OCI-M2 (cell line): ENCODE measurements around the gene CENPP.

ENCODE experiments used
- DNase-seq: peaks from one replicate; lab custom pipeline; 2025; ENCODE audit not compliant: unreplicated experiment; lab: John Stamatoyannopoulos, UW

The CENPP gene

DNA sequence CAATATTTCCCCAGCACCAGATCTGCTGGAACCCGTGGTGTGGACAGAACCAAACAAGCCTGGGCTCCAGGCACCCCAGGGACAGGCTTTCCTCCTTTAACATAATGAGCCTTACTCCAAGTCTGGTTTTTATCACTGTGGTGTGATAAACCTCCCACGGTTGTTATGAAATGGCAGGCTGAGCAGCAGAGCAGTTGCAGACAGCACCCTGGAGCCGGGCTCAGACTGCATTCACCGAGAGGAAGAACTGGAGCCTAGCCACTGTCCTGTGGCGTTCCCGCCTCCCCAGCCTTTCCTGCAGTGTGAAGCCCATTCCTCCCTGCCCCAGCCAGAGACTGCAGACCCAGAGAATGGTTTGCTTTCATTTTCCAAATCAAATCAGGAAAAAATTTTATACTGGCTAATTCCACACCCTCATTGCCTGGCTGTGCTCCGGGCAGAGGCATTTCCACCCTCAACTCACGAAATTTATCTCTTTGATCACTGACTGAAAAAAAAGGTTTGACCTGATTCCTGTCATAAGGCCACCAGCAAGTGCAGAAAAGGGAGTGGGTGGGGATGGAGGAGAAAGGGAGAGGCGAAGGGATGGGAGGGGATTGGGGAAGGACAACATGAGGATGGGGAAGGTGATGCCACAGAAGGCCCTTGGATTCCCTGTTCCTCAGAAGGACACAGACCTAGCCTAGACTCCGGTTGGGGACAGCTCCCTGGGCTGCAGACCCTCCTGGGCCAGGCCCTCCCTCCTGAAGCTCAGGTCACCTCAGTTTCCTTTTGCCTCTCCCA is 325.3 kb downstream of the CENPP start:
- DNase-seq, result no peak

DNA sequence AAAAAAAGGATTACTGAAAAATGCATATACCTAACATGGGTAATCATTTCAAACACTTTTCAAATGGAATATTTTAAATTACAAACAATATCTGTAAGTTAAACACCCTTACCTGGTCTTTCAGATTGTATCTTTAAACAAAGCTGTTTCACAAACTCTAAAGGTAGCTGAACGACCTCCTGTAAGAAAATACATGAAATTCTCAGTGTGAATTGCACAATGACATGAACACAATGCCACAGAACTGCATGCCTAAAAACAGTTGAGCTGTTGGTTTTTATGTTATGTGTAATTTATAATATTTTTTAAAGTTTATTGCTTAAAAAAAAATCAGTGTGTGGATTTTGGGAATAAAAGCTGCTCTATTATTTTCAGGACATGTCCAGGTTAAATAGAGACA is 326.7 kb downstream of the CENPP start:
- no peak for DNase-seq

DNA sequence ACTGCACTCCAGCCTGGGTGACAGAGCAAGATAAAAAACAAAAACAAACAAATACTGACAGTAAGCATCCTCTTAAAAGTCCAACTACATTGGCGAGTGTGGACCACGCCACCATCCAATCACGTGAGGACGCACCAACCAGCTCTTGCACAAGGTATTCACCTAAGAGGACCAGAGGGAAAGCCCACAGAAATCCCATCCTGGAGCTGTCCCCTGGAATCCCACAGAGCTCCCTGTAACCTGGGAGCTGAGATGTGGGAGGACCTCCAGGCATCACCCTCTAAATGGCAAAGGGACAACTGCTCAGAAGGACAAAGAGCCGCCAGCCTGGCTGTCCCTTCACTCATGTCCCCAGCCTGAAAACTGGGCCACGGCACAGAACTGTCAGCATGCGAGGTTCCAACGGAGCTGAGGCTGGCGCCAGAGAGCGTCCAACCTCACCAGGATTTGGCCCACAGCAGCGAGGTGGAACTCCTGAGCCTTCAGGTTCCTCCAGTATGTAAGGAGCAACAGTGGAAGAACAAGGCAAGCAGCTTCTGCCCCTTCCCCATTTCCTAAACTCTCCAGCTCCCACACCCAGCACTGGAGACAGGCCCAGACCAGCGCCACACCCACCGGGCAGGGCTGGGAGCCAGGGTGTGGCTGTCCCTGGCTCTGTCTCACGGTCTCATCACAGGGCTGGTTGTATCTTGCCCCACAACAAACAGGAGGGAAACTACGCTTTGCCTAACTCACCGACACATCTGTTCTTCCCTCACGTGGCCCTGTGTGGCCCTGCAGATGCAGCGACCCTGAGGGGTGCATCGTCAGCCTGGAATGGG is 328.9 kb downstream of the CENPP start:
- no peak for DNase-seq

DNA sequence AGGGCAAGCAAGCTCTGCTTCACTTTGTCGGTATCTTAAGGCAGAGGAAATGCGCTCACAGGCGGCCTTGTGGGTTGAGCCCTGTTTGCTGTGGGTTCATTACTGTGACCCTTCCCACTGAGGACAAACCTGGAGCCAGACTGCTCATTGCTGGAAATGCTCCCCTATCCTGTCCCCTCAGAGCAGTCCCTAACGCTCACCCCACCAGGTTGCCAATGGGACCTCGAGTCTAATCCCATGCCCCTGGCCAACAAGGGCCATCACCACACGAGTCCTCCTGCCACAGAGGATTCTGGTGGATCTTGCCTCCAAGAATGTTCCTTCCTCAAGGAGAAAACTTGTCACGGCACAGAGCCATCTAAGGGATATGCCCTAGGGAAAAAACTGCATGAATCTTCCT is 329.6 kb downstream of the CENPP start:
- DNase-seq, result no peak

DNA sequence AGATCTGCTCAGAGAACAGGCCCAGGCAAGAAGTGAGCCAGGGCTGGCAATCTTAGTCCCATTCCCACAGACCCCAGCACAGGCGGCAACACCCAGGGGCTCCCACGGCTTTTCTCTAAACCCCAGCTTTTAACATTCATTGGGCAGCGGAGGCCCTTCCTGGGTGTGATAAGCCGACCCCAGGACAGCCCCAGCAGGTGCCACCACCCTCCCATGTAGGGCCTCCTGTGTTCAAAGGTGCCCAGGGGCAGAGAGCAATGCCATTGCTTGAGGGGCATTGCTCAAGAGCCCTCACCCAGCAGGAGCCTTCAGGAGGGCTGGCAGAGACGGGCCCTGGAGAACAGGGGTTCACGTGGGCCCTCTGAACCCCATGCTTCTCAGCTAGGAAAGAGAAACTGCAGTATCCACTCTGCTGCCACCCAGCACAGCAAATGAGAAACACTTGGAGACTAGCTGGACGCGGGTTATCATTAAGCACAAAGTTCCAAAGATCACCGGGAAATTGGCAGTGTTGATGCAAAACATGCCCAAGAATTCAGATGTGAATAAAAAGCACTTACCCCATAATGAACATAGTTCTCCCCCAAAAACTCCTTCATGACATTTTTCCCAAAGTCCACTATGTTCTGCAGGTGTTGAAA is 330.3 kb downstream of the CENPP start:
- no peak for DNase-seq

DNA sequence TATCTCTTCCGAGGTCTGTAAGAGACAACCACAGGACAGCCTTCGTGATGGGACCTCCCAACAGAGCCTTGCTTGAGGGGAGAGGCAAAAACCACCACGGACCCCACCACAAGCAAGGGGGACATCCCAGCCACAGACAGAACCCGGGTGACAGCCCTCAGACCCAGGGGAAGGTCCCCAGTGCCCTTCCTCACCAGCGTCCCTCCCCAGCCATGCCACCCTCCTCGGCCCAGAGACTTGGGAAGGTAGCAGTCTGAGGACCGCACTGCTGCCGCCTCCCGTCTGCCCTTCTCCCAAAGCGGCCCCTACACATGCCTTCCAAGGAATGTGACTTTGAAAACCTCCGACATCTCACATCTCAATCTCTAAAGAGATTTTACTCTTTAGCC is 330.8 kb downstream of the CENPP start:
- no peak for DNase-seq

DNA sequence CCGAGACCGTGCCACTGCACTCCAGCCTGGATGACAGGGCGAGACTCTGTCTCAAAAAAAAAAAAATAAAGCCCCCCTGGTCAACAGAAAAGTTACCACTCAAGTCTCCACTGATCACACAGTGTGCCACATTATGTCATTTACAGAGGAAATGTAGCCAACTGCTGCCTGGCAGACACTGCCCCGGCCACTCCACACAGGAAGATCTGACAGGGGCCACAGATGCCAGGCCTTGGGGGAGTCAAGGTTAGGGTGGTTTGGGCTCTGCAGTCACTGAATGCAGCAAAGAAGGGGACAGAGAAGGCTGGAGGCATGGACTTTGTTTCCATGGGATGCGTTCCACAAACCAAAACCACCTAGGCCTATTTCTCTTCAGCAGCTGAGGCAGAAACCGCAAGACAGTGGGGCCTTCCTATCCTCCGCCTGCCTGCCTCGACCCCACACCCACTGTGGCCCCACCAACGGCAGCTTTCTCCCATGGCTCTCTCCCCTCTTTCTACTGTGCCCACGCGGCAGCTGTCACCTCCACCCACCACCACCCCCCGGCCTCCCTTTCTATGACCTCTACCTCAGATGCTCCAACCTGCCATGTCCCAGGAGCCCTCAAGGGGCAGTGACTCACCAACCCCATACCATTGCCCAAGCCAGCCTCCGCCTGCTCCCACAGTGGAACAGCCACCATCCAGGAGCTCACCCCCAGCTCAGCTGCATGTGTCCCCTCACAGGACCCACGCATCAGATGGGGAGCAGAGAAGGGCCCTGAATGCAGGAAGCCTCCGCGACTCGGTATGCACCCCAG is 331.7 kb downstream of the CENPP start:
- DNase-seq, result no peak

DNA sequence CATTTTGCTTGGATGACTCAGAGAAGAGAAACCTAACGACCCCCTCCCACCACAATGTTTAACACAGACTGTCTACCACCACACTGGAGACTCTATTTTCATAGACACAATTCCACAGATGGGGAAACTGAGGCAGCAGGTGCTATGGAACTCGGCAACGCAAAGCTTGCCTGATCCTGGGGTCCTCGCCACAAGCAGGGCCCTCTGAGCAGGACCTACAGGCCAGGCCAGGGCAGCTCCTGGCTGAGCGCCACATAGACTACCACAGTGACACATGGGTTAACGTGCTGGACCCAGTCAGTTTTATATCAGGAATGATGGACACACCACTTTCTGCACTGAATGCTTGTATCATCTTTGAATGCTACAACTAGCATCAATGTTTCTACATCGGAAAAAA is 332.4 kb downstream of the CENPP start:
- no peak for DNase-seq

DNA sequence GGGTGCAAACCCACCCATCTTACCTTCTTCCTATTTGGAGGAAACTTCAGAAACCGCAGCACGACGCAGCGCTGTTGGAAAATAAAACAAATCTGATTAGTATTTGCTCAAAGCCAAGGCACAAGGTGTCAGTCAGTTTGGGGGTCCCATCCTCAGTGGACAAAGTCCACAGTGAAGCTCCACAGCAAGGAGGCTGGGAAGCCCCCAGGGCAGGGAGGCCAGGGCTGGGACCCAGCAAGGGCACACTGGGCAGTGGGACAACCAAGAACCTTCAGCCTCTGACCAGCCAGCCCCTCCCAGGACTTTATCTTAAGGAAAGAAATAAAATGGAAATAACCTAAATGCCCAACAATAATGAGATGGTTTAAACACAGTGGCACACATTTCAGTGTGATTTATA is 332.9 kb downstream of the CENPP start:
- no peak for DNase-seq

DNA sequence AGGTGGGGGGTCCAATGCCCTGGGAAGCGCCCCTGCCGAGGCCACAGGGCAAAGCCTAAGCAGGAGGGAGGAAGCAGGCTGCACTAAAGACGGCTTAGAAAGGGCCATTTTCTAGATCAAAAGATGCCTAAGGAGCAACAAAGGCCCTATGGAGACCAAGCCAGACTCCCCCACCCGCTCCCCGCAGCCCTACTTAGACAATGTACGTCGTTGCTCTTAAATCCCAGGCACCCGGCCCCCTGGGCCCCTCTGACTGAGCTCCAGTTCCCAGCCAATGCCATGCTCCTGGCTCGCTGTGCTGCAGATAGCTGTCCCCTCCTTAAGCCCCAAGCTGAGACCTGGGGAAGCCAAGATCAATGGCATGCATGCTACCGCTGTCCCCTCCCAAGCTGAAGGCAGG is 333.8 kb downstream of the CENPP start:
- DNase-seq, result no peak

DNA sequence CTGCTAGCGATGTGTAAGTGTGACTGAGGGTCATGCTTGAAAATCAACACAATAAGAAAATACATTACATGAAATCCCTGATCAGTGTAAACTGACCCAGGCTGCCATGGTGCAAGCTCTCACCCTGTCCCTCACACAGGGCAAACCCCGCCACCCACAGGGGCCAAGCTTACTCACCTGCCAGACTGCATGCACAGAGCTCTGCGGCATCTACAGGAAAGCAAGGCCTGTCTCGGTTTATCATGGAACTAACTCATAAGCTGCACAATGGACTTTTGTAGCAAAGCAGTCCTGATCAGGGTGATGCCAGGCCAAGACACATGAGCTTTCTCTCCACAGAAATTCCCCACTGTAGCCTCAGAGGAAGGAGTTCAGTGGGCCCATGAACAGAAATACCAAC is 334.5 kb downstream of the CENPP start:
- DNase-seq, result no peak

DNA sequence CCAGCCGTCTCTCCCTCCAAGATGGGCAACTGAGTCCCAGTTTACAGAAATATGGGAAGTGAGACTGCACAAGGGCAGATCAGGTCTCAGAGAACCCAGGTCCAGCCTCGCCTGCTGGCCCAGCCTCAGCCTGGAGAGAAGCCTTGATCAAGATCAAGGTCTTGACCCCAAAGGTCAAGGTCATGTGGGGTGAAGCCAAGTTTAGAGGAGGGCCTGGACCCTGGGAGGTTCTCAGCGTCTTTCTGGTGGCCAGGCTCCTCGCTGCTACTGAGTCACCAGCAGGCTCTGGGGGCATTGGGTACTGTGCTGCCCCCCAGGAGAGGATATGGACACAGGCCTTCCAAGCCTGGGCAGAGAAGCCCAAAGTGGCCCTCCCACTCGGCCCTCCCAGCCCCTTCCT is 335.4 kb downstream of the CENPP start:
- DNase-seq, result no peak

DNA sequence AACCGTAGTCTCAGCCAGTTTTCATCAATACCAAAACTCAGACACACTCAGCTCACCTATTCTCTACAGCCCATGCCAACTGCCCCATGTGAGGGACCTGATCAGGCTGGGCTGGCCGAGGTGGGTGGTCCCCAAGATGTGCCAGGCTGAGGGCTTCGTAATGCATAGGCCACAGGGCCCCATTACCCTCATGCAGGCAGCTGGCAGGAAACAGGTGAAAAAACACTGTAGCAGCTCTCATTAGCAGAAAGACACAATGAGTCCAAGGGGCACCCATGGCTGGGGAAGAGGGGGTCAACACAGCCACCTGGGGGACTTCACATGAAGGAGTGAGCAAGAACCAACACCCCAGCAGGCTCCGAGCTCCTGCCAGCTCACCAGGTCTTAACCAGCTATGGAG is 336.0 kb downstream of the CENPP start:
- DNase-seq, result no peak

DNA sequence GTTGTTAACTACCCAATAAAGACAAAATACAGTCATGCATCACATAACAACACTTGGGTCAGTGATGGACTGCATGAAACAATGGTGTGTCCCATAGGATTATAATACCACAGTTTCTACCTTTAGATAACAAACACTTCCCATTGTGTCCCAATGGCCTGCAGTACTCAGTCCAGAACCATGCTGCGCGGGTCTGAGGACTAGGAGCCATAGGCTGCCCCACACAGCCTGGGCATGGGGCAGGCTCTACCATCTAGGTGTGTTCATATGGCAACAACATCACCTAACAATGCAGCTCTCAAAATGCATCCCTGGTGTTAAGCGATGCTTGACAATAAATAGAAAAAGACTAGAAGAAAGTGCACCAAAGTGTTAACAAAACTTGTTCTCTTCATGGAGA is 337.4 kb downstream of the CENPP start:
- no peak for DNase-seq

DNA sequence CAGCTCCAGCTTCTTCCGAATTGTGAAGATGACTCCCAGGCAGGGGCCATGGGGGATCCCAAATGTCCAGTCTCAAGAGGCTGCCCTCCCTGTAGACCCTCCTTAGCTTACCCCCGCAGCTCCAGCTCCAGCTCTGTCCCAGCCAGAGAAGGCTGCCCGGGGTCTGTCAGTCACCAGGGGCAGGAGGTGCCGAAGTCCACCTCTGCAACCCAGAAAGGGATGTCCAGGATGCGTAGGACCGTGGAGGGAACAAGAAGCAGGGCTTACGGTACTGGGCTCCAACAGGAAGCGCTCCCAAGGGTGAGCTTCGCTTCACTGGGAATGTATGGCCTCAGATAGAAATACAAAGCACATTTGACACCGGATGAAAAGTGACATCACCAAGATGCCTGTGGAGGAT is 338.2 kb downstream of the CENPP start:
- no peak for DNase-seq

DNA sequence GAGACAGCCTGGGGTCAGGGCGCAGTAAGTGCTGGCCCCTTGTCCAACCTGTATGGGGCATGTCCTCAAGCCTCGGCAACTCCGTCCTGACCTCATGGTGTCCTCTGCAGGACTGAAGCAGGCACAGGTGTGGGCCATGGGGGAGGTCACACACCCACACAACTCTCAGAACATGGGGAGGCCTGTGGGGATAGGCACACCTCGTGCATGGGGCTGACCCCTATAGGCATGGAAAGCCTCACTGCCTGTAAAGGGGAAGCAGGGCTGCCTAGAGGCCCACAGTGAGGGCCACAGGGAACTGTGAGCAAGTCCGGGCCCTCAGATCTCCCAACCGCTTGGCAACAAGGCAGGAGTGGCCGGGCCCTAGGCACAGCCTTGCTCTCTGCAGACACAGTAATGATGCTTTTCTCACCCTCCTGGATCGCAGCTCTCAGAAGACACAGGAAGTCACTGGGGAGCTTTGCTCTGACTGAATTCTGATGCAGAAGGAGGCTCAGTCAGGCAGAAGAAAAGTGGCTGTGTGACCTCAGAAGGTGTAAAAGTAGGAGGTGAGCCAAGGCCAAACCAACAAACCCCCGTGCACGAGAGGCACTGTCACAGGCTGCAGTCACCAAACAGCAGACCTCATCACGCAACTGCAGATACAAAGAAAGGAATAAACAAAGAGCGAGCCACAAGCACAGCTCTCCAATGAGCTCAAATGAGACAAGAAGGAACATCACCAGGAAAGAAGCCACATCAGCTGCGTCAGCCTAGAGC is 338.8 kb downstream of the CENPP start:
- no peak for DNase-seq

DNA sequence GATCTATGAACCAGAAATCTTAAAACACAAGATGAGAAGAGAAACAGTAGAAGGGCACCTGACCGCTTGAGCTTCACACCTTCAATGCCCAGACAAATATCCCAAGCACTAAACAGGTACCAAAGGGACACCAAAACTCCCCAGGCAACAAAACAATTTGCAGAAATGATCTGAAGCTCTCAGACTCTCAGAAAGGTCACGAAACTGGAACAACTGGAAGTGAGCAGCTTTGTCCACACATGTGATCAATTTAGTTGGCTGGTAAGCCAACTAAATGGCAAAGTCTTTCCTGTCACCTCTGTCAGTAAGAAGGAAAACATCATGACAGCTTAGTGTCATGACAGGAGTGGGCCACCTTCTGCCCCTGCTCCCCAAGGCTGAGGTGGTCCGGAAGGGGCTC is 340.1 kb downstream of the CENPP start:
- DNase-seq, result no peak

DNA sequence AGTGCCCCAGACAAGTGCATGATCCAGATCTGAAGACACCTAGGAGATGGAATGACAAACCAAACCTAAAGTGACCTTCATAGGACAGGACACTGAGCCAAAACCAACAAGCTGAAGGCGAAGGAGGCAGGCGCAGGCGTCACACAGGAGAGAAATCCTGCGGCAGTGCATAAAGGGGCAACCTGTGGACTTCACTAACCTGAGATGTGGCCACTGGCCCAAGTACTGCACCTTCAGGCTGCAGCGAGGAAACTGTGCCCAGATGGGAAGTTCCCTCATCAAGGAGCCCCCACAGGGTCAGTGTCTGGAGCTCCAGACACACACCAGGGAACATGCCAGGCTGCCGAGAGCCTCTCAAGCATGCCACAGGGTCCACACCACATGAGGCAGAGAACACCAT is 340.5 kb downstream of the CENPP start:
- DNase-seq, result no peak

DNA sequence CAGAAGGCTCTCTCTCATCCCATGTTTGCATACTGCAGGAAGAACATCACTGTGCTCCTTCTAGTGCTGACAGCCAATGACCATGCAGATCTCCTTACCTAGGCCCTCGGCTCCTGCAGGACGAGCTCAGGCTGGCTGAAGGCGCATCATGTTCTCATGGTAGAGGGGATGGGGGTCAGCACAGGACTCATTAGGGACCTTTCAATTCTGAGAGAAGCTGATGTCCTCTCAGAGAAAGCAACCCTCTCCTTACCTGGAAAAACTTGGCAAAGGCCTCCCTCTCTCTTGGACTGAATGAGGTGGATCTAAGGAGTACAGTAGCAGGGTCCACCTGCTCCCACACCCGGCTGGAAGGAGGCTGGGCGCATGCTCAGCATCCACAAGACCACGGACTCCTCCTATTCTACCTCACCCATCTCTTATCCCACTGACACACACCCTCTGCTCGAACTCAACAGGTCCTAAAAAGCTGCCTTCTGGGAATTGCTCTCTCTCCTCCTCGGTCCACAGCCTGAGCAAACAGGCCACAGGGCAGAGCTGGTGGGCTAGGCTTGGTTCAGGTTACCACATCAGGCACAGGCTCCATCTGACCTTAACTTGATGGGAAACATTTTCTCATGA is 341.3 kb downstream of the CENPP start:
- DNase-seq, result no peak
